ENCODE data around the gene CDCP1. TPM values are rescaled to one million over a fixed set of nuclear protein-coding genes. Genes with fewer than 3 reads are reported as not detected.

The CDCP1 gene
- total RNA-seq, 4 donors from 2014 or later = 2.5 to 4.9 (median 4.2) TPM

DNA sequence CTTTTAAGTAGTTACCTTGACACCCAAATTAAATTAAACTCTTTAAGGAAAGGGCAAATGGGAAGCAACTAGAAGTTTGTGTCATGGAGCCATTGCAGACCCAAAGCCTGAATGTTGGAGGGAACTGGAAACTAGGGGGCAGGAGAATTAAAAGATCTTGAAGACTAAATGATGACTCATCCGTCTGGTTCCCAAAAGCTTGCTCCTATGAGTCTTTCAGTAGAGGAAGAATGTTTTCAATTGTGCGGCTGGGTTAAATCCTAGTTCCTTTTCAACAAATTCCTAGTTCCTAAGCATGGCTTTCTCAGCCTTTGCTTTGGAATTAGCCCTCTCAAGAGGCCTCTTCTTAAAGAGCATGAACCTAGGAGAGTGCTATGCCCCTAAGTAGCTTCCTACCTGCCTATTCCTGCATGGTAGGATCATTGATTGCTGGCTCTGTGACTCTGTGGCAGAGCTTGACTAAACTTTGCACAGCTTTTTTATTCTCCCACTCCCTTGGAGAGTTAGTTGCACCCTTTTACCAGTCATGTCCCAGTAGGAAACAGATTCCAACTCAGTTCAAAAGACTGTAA lies 102.4 kb downstream of the CDCP1 start:
- no peak for ATAC-seq
- Histone ChIP-seq H3K36me3 (no peaks in the 10 kb centered on the region), H3K4me1 (peaks cover 0 to 32% (median 4%) of the 10 kb centered on the region in 3 donors), H3K9me3 (no peaks in the 10 kb centered on the region), H3K27me3 (no peaks in the 10 kb centered on the region), H3K4me3 (no peak overlapping the region), H3K27ac (peak overlapping the region in 2 of 4 donors; percentile 46 to 49)
- 11 to 50% methylated on average over 1 to 2 of the region's 2 CpGs for WGBS, 2 donors (ENCODE audit: low coverage in 1 of 2)
- TF ChIP-seq, protein P1, sequence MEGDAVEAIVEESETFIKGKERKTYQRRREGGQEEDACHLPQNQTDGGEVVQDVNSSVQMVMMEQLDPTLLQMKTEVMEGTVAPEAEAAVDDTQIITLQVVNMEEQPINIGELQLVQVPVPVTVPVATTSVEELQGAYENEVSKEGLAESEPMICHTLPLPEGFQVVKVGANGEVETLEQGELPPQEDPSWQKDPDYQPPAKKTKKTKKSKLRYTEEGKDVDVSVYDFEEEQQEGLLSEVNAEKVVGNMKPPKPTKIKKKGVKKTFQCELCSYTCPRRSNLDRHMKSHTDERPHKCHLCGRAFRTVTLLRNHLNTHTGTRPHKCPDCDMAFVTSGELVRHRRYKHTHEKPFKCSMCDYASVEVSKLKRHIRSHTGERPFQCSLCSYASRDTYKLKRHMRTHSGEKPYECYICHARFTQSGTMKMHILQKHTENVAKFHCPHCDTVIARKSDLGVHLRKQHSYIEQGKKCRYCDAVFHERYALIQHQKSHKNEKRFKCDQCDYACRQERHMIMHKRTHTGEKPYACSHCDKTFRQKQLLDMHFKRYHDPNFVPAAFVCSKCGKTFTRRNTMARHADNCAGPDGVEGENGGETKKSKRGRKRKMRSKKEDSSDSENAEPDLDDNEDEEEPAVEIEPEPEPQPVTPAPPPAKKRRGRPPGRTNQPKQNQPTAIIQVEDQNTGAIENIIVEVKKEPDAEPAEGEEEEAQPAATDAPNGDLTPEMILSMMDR (IDR thresholded peaks at IDR 0.05) = peak in 1 of 4 experiments; percentile 44
- TF ChIP-seq EP300 (IDR thresholded peaks at IDR 0.05) = no peak
- no peak for TF ChIP-seq POLR2A (IDR thresholded peaks at IDR 0.05)

DNA sequence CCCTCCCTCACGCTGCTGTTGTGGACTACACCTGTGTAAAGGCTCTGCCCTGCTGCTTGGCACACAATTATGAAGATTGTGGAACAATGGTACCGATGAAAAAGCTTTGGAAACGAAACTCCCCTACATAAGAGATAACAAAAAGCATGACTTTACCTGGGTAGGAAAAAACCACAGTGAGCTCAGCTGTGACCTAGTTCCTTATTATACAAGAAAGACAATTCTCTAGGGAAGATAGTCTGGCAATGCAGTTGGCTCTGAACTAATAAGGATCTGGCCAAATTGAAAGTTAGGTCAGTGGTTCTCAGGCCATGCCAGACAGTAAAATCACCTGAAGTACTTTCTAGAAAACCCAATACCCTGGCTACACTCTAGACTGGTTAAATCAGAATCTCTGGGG lies 104.0 kb downstream of the CDCP1 start:
- 82% methylated on average over 3 of the region's 3 CpGs; no CpG with 5 or more reads in 1 of the 2 donors for WGBS, 2 donors (ENCODE audit: low coverage in 1 of 2)
- no peak for ATAC-seq
- Histone ChIP-seq H3K9me3 (no peaks in the 10 kb centered on the region), H3K4me3 (no peak overlapping the region), H3K27ac (no peak overlapping the region), H3K27me3 (no peaks in the 10 kb centered on the region), H3K4me1 (peaks cover 0 to 43% (median 4%) of the 10 kb centered on the region in 3 donors), H3K36me3 (no peaks in the 10 kb centered on the region)
- no peak for TF ChIP-seq POLR2A (IDR thresholded peaks at IDR 0.05)
- no peak for TF ChIP-seq POLR2AphosphoS5 (IDR thresholded peaks at IDR 0.05)
- no peak for TF ChIP-seq EP300 (IDR thresholded peaks at IDR 0.05)
- TF ChIP-seq, protein P1 (IDR thresholded peaks at IDR 0.05) = no peak

DNA sequence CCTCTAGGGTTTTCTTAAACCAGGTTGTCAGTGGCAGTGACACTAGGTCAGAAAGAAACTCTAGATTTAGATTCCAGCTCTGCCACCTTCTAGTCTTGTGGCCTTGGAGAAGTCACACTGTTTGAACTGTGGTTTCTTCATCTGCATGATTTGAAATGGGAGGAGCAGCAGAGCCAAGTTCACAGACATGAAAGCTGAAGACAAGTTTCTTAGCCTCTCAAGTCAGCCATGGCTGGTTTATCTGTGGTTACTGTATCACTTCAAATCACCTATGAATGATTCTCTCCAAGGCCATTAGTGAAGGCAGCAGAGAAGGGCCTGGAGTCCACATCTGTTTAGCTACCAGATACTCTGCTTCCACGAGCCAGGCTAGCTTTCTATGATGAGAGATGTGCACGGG lies 104.5 kb downstream of the CDCP1 start:
- H3K27me3 ChIP-seq = no peaks in the 10 kb centered on the region
- H3K27ac ChIP-seq = no peak overlapping the region
- H3K4me1 ChIP-seq = peaks cover 0 to 48% (median 6%) of the 10 kb centered on the region in 3 donors
- WGBS, 2 donors (ENCODE audit: low coverage in 1 of 2) = 80 to 83% methylated on average over 1 of the region's 2 CpGs
- H3K36me3 ChIP-seq = no peaks in the 10 kb centered on the region
- no peaks in the 10 kb centered on the region for H3K9me3 ChIP-seq
- ATAC-seq = no peak
- H3K4me3 ChIP-seq = no peak overlapping the region
- TF ChIP-seq, protein P1 (IDR thresholded peaks at IDR 0.05) = no peak
- TF ChIP-seq POLR2A (IDR thresholded peaks at IDR 0.05) (no peak), POLR2AphosphoS5 (IDR thresholded peaks at IDR 0.05) (no peak), EP300 (IDR thresholded peaks at IDR 0.05) (no peak)

GRCh38 chr3:45037720-45038455 lies 108.3 kb downstream of the CDCP1 start:
- ATAC-seq = peak; percentile 79
- H3K4me1 ChIP-seq = peaks cover 0 to 72% (median 25%) of the 10 kb centered on the region in 3 donors
- H3K27ac ChIP-seq = peak overlapping the region in 3 of 4 donors; percentile 76 to 81 (median 77)
- 6 to 9% methylated on average over 3 to 7 of the region's 11 CpGs for WGBS, 2 donors (ENCODE audit: low coverage in 1 of 2)
- no peaks in the 10 kb centered on the region for H3K9me3 ChIP-seq
- TF ChIP-seq, protein P1 (IDR thresholded peaks at IDR 0.05) = peak; percentile 86 to 98 (median 94)
- TF ChIP-seq POLR2A (IDR thresholded peaks at IDR 0.05) (no peak), POLR2AphosphoS5 (IDR thresholded peaks at IDR 0.05) (peak; percentile 62)
- no peak overlapping the region for H3K4me3 ChIP-seq
- H3K36me3 ChIP-seq = peaks cover 0 to 3% of the 10 kb centered on the region in 2 donors
- no peaks in the 10 kb centered on the region for H3K27me3 ChIP-seq

Data from gastroesophageal sphincter (tissue), 4 donors.